Adrenal gland (tissue), 12 donors: ENCODE data around the gene GUK1. TPM values are rescaled to one million over a fixed set of nuclear protein-coding genes. Genes with fewer than 3 reads are reported as not detected.

Source experiments
- DNase-seq, 7 donors: peaks; one replicate each; pipeline ENCODE4 v3.0.0-alpha.2; 2019 to 2020
- H3K27ac ChIP-seq, 5 donors: fragments of 200-600 bp; sonication (generic) in 4 of 5; 1 replicate in 3 of 5; 2 replicates in 2 of 5; pipeline versions ENCODE4 v1.5.1 to v1.8.0; 2016 to 2020; ENCODE audit warnings: mild to moderate bottlenecking in 1 of 5
- H3K27me3 ChIP-seq: fragments of 200-600 bp; 2 replicates; pipeline ENCODE4 v1.8.0; 2021
- H3K36me3 ChIP-seq, 2 donors: fragments of 200-600 bp; replicated peaks in 1 of 2; 1 replicate in 1 of 2; 2 replicates in 1 of 2; pipeline versions ENCODE4 v1.5.1 to v1.8.0; 2018 to 2022
- H3K4me1 ChIP-seq, 2 donors: fragments of 200-600 bp; replicated peaks in 1 of 2; 1 replicate in 1 of 2; 2 replicates in 1 of 2; pipeline versions ENCODE4 v1.5.1 to v1.8.0; 2018 to 2021
- H3K4me3 ChIP-seq, 4 donors: fragments of 200-600 bp; sonication (generic) in 3 of 4; one replicate each; pipeline ENCODE4 v1.5.1; 2016 to 2018
- H3K9me3 ChIP-seq, 3 donors: fragments of 200-600 bp; sonication (generic) in 1 of 3; replicated peaks in 1 of 3; 1 replicate in 2 of 3; 2 replicates in 1 of 3; pipeline versions ENCODE4 v1.5.1 to v1.8.0; 2016 to 2021
- CTCF ChIP-seq, 6 experiments: fragments of 450-650 bp in 4 of 6; fragments of 200-600 bp in 2 of 6; sonication (generic) in 1 of 6; IDR thresholded peaks; 1 replicate in 5 of 6; 2 replicates in 1 of 6; pipeline versions ENCODE4 v1.5.1 to v1.8.0; 2016 to 2021; ENCODE audit warnings: antibody characterized with exemption in 6 of 6, mild to moderate bottlenecking in 2 of 6, moderate library complexity in 1 of 6
- POLR2A ChIP-seq, 2 donors: fragments of 450-650 bp; IDR thresholded peaks; one replicate each; pipeline ENCODE4 v1.6.1; 2017; ENCODE audit warnings: antibody characterized with exemption in 2 of 2, mild to moderate bottlenecking in 2 of 2, moderate library complexity in 1 of 2
- WGBS, 4 donors: extraction: QIAGEN DNeasy Blood & Tissue Kit in 2 of 4; methylation state at CpG; one replicate each; pipeline versions ENCODE4 v1.1.5 to v1.1.7; 2013 to 2017; 5-methylcytosine and 5-hydroxymethylcytosine counted together
- intact Hi-C, 2 donors: fragments of 100-400 bp; cut with DNase I; formaldehyde crosslinking; loops; one replicate each; pipeline versions ENCODE4 v1.14.1 to v1.15.0; 2022 to 2023
- polyA plus RNA-seq, 3 donors: library from polyadenylated mRNA; stranded (reverse); fragments of 200-250 nt in 2 of 3; fragments of 350-450 nt in 1 of 3; fragmentation: Illumina TruSeq in 1 of 3; extraction: RNeasy Lipid Tissue Mini Kit (QIAGEN cat#74804) in 1 of 3; gene quantifications; one replicate each; pipeline ENCODE4 v1.2.3, GENCODE V29; 2013 to 2014
- total RNA-seq, 9 donors: library from RNA; depleted of rRNA in 4 of 9; stranded (reverse); fragments of >200 nt in 4 of 9; fragments of 120-200 nt in 1 of 9; fragmentation: NEBNext Ultra II Directional in 1 of 9; extraction: Animal tissue kit (Norgen Biotek cat#: 25700) in 1 of 9; gene quantifications; one replicate each; pipeline versions ENCODE4 v1.1.0 to v1.2.4, GENCODE V29; 2013 to 2023
- donor health status: healthy with polysubstance abuse.
- donor health status: Bipolar disorder and iron deficiency.
- donor health status: DM: yes; HTN: yes; CAD: no.
- donor health status: DM: no; HTN: no; CAD: no.
- donor health status: DM: no; HTN: no; CAD: no.
- donor health status: DM: yes; HTN: yes; CAD: no.

GUK1 gene
- total and polyA plus RNA-seq, 12 donors: 42.3 to 427 (median 236) TPM

DNA sequence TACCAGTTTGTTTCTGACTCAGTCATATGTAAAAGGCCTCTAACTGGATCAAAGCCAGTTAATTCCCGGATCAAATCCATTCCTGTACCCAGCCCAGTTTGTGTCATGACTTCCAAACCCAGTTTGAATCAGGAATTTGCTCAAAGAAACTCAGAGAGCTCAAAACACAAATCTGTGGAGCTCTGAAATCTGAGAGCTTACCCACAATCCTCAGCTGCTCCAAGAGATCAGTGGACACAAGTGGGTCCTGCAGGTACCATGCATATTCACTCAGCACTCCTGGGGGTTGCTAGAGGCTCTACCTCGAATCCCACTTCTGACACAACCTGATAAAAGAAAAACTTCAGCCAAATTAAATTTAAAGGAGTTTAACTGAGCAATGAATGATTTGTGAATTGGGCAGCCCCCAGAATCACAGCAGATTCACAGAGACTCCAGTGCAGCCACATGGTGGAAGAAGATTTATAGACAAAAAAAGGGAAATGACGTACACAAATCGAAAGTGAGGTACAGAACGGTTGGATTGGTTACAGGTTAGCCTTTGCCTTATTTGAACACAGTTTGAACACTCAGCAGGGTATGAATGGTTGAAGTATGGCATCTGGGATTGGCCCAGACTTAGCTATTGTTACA, 19.1 kb upstream of the GUK1 start:
- Histone ChIP-seq H3K27me3 (no peaks in the 10 kb centered on the region), H3K9me3 (no peaks in the 10 kb centered on the region), H3K36me3 (no peaks in the 10 kb centered on the region), H3K4me1 (no peaks in the 10 kb centered on the region), H3K27ac (no peak overlapping the region), H3K4me3 (no peak overlapping the region)
- no peak for DNase-seq
- no peak for TF ChIP-seq POLR2A (IDR thresholded peaks at IDR 0.05)
- no peak for TF ChIP-seq CTCF (IDR thresholded peaks at IDR 0.05)
- 61 to 77% (median 65%) methylated on average over 5 of the region's 5 CpGs for WGBS, 4 donors
- intact Hi-C loops: no loop called here

DNA sequence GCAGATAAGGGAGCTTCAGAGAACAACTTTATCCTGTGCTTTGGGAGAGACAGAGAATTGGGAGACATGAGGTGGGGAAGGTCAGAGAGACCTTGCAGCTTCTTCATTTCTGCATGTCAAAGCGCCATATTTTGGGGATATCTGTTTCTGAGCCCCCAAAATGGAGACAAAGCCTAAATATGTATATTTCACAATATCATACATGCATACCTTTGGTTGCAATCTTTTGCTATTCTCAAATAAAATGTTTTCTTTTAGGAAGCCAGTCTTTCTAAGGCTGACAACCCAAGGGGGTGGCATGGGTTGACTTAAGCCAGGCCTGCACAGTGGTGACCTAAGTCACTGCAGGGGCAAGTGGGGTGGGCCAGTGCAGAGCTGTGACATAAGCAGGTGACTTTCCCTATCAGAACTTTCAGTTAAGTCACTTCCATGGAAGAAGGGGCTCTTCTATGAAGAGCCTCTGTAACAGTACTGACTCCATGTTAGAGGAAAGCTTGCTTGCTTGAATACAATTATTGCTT, 17.1 kb upstream of the GUK1 start:
- H3K27me3 ChIP-seq: no peaks in the 10 kb centered on the region
- intact Hi-C loops: no loop called here
- no peaks in the 10 kb centered on the region for H3K4me1 ChIP-seq
- DNase-seq: no peak
- no peak overlapping the region for H3K27ac ChIP-seq
- WGBS, 4 donors: 61 to 77% (median 72%) methylated on average over 1 of the region's 1 CpG
- no peaks in the 10 kb centered on the region for H3K9me3 ChIP-seq
- H3K4me3 ChIP-seq: no peak overlapping the region
- H3K36me3 ChIP-seq: no peaks in the 10 kb centered on the region
- TF ChIP-seq POLR2A (IDR thresholded peaks at IDR 0.05): no peak
- no peak for TF ChIP-seq CTCF (IDR thresholded peaks at IDR 0.05)

GRCh38 chr1:228123505-228123904, 16.6 kb upstream of the GUK1 start:
- no peaks in the 10 kb centered on the region for H3K4me1 ChIP-seq
- no peak overlapping the region for H3K27ac ChIP-seq
- 57 to 70% (median 70%) methylated on average over 2 of the region's 2 CpGs for WGBS, 4 donors
- H3K27me3 ChIP-seq: no peaks in the 10 kb centered on the region
- H3K36me3 ChIP-seq: no peaks in the 10 kb centered on the region
- no peak overlapping the region for H3K4me3 ChIP-seq
- intact Hi-C loops: no loop called here
- TF ChIP-seq CTCF (IDR thresholded peaks at IDR 0.05) (no peak), POLR2A (IDR thresholded peaks at IDR 0.05) (no peak)
- no peak for DNase-seq
- no peaks in the 10 kb centered on the region for H3K9me3 ChIP-seq

GRCh38 chr1:228125185-228125584, 14.9 kb upstream of the GUK1 start:
- intact Hi-C loops: no loop called here
- TF ChIP-seq POLR2A (IDR thresholded peaks at IDR 0.05) (no peak), CTCF (IDR thresholded peaks at IDR 0.05) (no peak)
- no peaks in the 10 kb centered on the region for H3K4me1 ChIP-seq

More at GRCh38 chr1:228125185-228125584, 14.9 kb upstream of the GUK1 start:
- WGBS, 4 donors: 71 to 80% (median 76%) methylated on average over 5 of the region's 5 CpGs
- no peak overlapping the region for H3K27ac ChIP-seq
- DNase-seq: no peak
- no peaks in the 10 kb centered on the region for H3K36me3 ChIP-seq
- no peak overlapping the region for H3K4me3 ChIP-seq
- no peaks in the 10 kb centered on the region for H3K27me3 ChIP-seq
- H3K9me3 ChIP-seq: no peaks in the 10 kb centered on the region
